PC-3 (cell line): ENCODE data around the gene SPPL2C. TPM values are rescaled to one million over a fixed set of nuclear protein-coding genes. Genes with fewer than 3 reads are reported as not detected.
A peak's percentile ranks its signal among the peaks of the same experiment; 100 is the strongest.

ENCODE experiments used
- ATAC-seq: fragments of 200-7000 bp; cut with Tn5 transposase; 2 replicates; pipeline ENCODE4 v1.9.1; 2020; ENCODE audit warnings: mild to moderate bottlenecking, moderate library complexity
- BruUV-seq: library from RNA; stranded (reverse); fragments of 400-500 nt; replicated peaks from 2 replicates; lab custom pipeline; 2021; lab: Mats Ljungman, UMichigan
- CTCF ChIA-PET: fragments of 300-600 bp; sonication (Branson Sonifier 250); formaldehyde crosslinking; loops from one replicate; lab custom pipeline; 2022; ENCODE audit warnings: antibody characterized with exemption; lab: Charles Lee
- POLR2A ChIA-PET: fragments of 300-600 bp; sonication (Branson Sonifier 250); formaldehyde crosslinking; loops from one replicate; lab custom pipeline; 2022; ENCODE audit warnings: antibody characterized with exemption; ENCODE audit not compliant: unreplicated experiment; lab: Charles Lee
- DNase-seq: peaks from one replicate; pipeline ENCODE4 v3.0.0-alpha.2; 2015
- H2AFZ ChIP-seq: fragments of 300-600 bp; sonication (generic); 2 replicates; pipeline ENCODE4 v1.6.0; 2016; ENCODE audit warnings: antibody characterized with exemption, low read length
- H3F3A ChIP-seq: fragments of 300-600 bp; sonication (generic); one replicate; pipeline ENCODE4 v1.6.0; 2017; ENCODE audit warnings: antibody characterized with exemption, low read length, control low read depth, mild to moderate bottlenecking; ENCODE audit not compliant: unreplicated experiment
- H3K27ac ChIP-seq: fragments of 300-600 bp; sonication (generic); 2 replicates; pipeline ENCODE4 v1.5.1; 2016; ENCODE audit warnings: mild to moderate bottlenecking, low read length
- H3K27me3 ChIP-seq: fragments of 300-600 bp; sonication (generic); 2 replicates; pipeline ENCODE4 v1.6.1; 2016; ENCODE audit warnings: low read length, mixed read lengths
- H3K36me3 ChIP-seq: fragments of 300-600 bp; sonication (generic); 2 replicates; pipeline ENCODE4 v1.6.1; 2016; ENCODE audit warnings: low read depth, mixed run types, low read length, mixed read lengths
- H3K4me1 ChIP-seq: fragments of 300-600 bp; sonication (generic); 2 replicates; pipeline ENCODE4 v1.5.1; 2016; ENCODE audit warnings: low read length; ENCODE audit not compliant: insufficient read depth
- H3K4me2 ChIP-seq: fragments of 300-600 bp; sonication (generic); 2 replicates; pipeline ENCODE4 v1.6.0; 2016; ENCODE audit warnings: low read length
- H3K4me3 ChIP-seq: fragments of 300-600 bp; sonication (generic); 2 replicates; pipeline ENCODE4 v1.5.1; 2016; ENCODE audit warnings: mild to moderate bottlenecking, low read length, mixed read lengths
- H3K79me2 ChIP-seq: fragments of 300-600 bp; sonication (generic); 2 replicates; pipeline ENCODE4 v1.6.1; 2017; ENCODE audit warnings: low read length, mixed read lengths
- H3K9ac ChIP-seq: fragments of 300-600 bp; sonication (generic); 2 replicates; pipeline ENCODE4 v1.6.0; 2016; ENCODE audit warnings: mild to moderate bottlenecking, low read length
- H3K9me2 ChIP-seq: fragments of 300-600 bp; sonication (generic); replicated peaks from 2 replicates; pipeline ENCODE4 v1.6.1; 2016; ENCODE audit warnings: mixed run types, low read length, mixed read lengths
- H3K9me3 ChIP-seq: fragments of 300-600 bp; sonication (generic); 2 replicates; pipeline ENCODE4 v1.6.1; 2016; ENCODE audit warnings: low read length, mixed read lengths
- H4K20me1 ChIP-seq: fragments of 300-600 bp; sonication (generic); 2 replicates; pipeline ENCODE4 v1.6.1; 2016; ENCODE audit warnings: low read length, mixed read lengths
- CTCF ChIP-seq: fragments of 300-600 bp; sonication (generic); conservative IDR thresholded peaks from 2 replicates; pipeline ENCODE4 v1.5.1; 2017; ENCODE audit warnings: antibody characterized with exemption, low read depth, mild to moderate bottlenecking, low read length
- EZH2 ChIP-seq: fragments of 300-600 bp; sonication (generic); IDR thresholded peaks from one replicate; pipeline ENCODE4 v1.6.1; 2017; ENCODE audit warnings: antibody characterized with exemption, mild to moderate bottlenecking, low read length; ENCODE audit not compliant: unreplicated experiment
- EZH2phosphoT487 ChIP-seq: fragments of 300-600 bp; sonication (generic); IDR thresholded peaks from 2 replicates; pipeline ENCODE4 v1.6.1; 2018; ENCODE audit warnings: mild to moderate bottlenecking, antibody characterized with exemption, low read length, borderline replicate concordance
- intact Hi-C: fragments of 100-400 bp; cut with micrococcal nuclease; formaldehyde crosslinking; loops from 2 replicates; pipeline ENCODE4 v1.9.0; 2023
- total RNA-seq: library from RNA; depleted of rRNA; stranded (reverse); fragments of >200 nt; gene quantifications from 2 replicates; pipeline ENCODE4 v1.2.3, GENCODE V29; 2014

SPPL2C gene
- total RNA-seq, 1 experiment from 2014 or later: not detected

- H3K4me1 ChIP-seq: no peaks in the 10 kb centered on the region
- peaks cover 36% of the 10 kb centered on the region for H3K27me3 ChIP-seq
- ATAC-seq (no peak), DNase-seq (no peak)
- H3F3A ChIP-seq: no peaks in the 10 kb centered on the region
- no peak overlapping the region for H3K9ac ChIP-seq
- TF ChIP-seq EZH2 (no peak), EZH2phosphoT487 (no peak), CTCF (no peak)
- no peak overlapping the region for H2AFZ ChIP-seq
- ChIA-PET CTCF (no interaction called here), POLR2A (no interaction called here)
- H3K4me3 ChIP-seq: no peak overlapping the region
- no TSS peak for BruUV-seq
- intact Hi-C loops: no loop called here
- H3K9me2 ChIP-seq: no peaks in the 10 kb centered on the region
- no peaks in the 10 kb centered on the region for H3K79me2 ChIP-seq
- no peak overlapping the region for H3K4me2 ChIP-seq
- no peaks in the 10 kb centered on the region for H3K9me3 ChIP-seq
- no peaks in the 10 kb centered on the region for H3K36me3 ChIP-seq
- no peaks in the 10 kb centered on the region for H4K20me1 ChIP-seq
- H3K27ac ChIP-seq: no peak overlapping the region
Measured at GRCh38 chr17:45808845-45809244, 35.8 kb upstream of the SPPL2C start.

- ATAC-seq (no peak), DNase-seq (no peak)
- H3F3A ChIP-seq: no peaks in the 10 kb centered on the region
- no peak for TF ChIP-seq CTCF
- TF ChIP-seq EZH2phosphoT487: no peak
- TF ChIP-seq EZH2: no peak
- CTCF ChIA-PET: no interaction called here
- H4K20me1 ChIP-seq: no peaks in the 10 kb centered on the region
- H3K27ac ChIP-seq: no peak overlapping the region
- POLR2A ChIA-PET: no interaction called here
- no peaks in the 10 kb centered on the region for H3K4me1 ChIP-seq
- H3K79me2 ChIP-seq: no peaks in the 10 kb centered on the region
- H3K9ac ChIP-seq: no peak overlapping the region
- H3K36me3 ChIP-seq: no peaks in the 10 kb centered on the region
- H3K4me2 ChIP-seq: no peak overlapping the region
- no peaks in the 10 kb centered on the region for H3K9me3 ChIP-seq
- intact Hi-C loops: no loop called here
- H3K4me3 ChIP-seq: no peak overlapping the region
- H3K27me3 ChIP-seq: peaks cover 30% of the 10 kb centered on the region
- H2AFZ ChIP-seq: no peak overlapping the region
- H3K9me2 ChIP-seq: no peaks in the 10 kb centered on the region
- BruUV-seq: no TSS peak
Measured at GRCh38 chr17:45809499-45809898, 35.2 kb upstream of the SPPL2C start.

- no peaks in the 10 kb centered on the region for H3K79me2 ChIP-seq
- DNase-seq (peak; percentile 47), ATAC-seq (peak; percentile 29; the same call in 1 of the 2 replicates)
- no peak overlapping the region for H3K4me3 ChIP-seq
- no peak overlapping the region for H3K27ac ChIP-seq
- no peaks in the 10 kb centered on the region for H3K9me2 ChIP-seq
- H3K4me2 ChIP-seq: no peak overlapping the region
- ChIA-PET POLR2A (no interaction called here), CTCF (interaction anchor here (0.7 kb wide), 2 partner anchors 20 to 172 kb away, joined by 3 read pairs; no protein-coding TSS in a partner anchor)
- no TSS peak for BruUV-seq
- H3K9ac ChIP-seq: no peak overlapping the region
- no peaks in the 10 kb centered on the region for H4K20me1 ChIP-seq
- H3K36me3 ChIP-seq: no peaks in the 10 kb centered on the region
- intact Hi-C loops: no loop called here
- TF ChIP-seq EZH2 (no peak), CTCF (peak; percentile 47)
- H3F3A ChIP-seq: no peaks in the 10 kb centered on the region
- no peaks in the 10 kb centered on the region for H3K4me1 ChIP-seq
- H3K27me3 ChIP-seq: peaks cover 9% of the 10 kb centered on the region
- H3K9me3 ChIP-seq: no peaks in the 10 kb centered on the region
- H2AFZ ChIP-seq: no peak overlapping the region
Measured at GRCh38 chr17:45812102-45812501, 32.6 kb upstream of the SPPL2C start.
